GM12801 (cell line): ENCODE data around the gene CHST8.

Experiments
- TF ChIP-seq, protein P1 (sequence below): IDR thresholded peaks from one replicate; pipeline ENCODE4 v1.5.1; 2011; ENCODE audit warnings: control low read depth; ENCODE audit not compliant: insufficient read length; ENCODE audit errors: extremely low read depth

CHST8 gene

DNA sequence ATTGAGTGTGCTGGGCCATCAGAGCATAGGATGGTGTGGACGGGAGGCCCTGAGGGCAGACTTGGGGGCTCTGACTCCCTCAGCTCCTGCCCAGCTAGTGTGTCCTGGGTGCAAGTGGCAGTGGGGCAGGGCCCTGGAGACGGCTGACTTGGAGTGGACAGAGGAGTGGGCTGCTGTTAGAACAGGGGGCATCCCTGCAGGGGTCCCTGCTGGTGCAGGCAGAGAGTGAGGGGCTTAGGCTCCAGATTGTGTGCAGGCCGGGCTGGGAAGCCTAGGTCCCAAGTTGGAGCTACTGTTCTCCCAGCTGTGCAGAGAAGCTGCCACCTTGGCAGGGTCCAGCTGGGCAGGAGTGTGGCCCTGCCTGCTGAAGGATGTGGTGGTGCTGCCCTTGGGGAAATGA lies 183.6 kb downstream of the CHST8 start:
- TF ChIP-seq, protein P1, sequence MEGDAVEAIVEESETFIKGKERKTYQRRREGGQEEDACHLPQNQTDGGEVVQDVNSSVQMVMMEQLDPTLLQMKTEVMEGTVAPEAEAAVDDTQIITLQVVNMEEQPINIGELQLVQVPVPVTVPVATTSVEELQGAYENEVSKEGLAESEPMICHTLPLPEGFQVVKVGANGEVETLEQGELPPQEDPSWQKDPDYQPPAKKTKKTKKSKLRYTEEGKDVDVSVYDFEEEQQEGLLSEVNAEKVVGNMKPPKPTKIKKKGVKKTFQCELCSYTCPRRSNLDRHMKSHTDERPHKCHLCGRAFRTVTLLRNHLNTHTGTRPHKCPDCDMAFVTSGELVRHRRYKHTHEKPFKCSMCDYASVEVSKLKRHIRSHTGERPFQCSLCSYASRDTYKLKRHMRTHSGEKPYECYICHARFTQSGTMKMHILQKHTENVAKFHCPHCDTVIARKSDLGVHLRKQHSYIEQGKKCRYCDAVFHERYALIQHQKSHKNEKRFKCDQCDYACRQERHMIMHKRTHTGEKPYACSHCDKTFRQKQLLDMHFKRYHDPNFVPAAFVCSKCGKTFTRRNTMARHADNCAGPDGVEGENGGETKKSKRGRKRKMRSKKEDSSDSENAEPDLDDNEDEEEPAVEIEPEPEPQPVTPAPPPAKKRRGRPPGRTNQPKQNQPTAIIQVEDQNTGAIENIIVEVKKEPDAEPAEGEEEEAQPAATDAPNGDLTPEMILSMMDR, result no peak

DNA sequence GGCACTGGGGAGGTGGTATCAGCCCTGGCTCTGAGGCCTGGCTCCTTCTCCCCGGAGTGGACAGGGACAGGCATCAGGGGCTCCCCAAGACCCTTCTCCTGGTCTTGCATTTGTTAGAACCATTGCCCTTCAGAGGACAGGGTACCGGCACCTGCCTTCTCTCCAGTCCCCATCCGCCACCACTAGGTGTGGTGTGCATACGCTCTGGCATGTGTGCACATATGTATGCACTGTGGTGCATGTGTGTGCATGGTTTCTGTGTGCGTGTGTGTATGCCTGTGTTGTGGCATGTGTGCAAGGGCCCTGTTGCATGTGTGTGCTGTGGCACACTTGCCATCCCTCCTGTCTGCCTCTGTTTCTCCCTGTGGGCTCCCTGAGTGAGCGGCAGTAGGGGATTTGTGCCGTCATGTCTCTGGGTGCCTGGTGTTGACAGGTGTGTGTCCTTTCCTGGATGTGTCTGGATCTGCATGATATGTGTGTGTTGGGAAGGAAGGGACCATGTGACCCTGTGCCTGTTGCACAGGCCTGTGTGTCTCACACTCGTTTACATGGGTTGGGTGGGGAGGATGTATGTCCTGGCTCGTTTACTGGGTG lies 184.2 kb downstream of the CHST8 start:
- TF ChIP-seq, protein P1, result no peak

DNA sequence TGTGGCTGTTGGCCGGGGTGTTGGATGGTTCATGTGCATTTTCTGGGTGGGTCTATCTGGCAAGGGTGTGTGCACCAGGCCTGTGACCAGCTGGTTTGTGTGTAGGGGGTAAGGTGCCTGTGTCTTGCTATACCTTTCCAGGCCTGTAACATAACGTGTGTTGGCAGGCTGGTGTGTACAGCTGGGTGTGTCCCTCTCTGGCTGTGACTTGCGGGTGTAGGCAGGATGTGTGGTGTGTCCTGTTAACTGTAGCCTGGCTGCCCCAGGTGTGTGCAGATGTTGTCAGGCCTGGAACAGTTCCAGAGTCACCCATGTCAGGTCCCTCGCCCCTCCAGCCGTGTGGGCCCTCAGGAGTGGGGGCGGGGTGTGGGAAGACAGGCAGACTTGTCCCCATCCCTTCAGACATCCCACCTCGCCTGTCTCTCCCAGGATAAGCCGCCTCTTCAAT lies 184.7 kb downstream of the CHST8 start:
- TF ChIP-seq, protein P1, result no peak

DNA sequence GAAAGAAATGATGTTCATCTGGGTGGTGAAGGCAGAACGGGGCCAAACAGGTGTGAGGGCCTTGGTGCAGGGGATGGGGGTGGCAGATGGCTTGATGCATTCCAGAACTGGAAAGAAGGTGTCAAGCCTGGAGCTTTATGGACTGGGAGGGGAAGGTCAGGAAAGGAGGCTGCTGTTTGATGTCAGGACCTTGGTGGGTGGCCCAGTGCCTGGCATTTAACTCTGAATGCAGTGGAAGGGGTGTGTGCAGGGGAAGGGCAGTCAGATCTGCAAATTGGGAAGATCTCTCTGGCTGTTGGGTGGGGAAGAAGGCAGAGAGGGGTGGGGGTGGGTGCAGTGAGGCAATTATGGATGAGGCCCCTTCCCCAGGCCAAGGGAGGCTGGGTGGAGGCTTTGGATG lies 186.6 kb downstream of the CHST8 start:
- TF ChIP-seq, protein P1, result no peak

DNA sequence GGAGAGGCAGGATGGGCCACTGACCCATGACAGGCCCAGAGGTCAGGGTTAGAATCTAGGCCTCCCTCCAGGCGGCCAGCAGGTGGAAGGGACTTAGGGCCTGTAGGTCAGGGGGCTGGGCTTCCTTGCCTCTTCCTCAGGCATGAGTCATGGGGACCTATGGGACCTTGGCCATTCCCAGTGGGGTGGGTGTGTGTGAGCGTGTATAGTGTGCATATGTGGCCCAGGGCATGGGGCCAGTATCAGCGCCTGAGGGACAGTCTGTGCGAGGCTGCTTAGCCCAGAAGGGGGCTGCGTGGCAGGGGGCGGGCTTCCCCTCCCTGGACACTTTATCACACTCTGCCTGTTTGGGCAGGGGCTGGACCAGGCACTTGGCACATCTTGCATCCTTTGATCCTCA lies 188.2 kb downstream of the CHST8 start:
- TF ChIP-seq, protein P1, result no peak

DNA sequence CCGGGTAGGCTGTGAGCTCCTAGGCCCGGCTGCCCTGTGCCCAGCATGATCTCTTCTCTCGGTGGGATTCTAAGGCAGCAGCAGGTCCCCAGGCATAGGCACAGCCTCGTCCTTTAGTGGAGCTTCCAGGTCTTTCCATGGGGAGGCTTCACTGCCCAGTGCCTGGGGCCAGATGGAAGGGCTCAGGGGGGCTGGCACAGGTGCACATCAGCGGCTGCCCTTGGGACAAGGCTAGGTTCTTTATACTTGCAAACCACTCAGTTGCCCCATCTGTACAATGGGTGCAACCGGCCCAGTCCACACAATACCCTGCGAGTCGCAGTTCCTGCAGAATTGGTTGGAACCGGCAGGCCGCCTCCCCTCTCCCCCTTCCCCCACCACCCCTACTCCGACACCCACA lies 189.1 kb downstream of the CHST8 start:
- TF ChIP-seq, protein P1, result no peak

DNA sequence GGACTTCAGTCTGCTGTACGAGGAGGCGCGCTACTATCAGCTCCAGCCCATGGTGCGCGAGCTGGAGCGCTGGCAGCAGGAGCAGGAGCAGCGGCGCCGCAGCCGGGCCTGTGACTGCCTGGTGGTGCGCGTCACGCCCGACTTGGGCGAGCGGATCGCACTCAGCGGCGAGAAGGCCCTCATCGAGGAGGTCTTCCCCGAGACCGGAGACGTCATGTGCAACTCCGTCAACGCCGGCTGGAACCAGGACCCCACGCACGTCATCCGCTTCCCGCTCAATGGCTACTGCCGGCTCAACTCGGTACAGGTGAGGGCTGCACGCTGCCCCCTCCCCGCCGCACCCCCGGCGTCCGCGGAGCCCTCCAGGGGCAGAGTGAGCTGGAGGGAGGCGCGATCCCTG lies 189.5 kb downstream of the CHST8 start:
- TF ChIP-seq, protein P1, result no peak
